Activated B cell treated with CpG ODN at 0.5 μM for 24 hours (primary cell): ENCODE data around the gene INPP5B. TPM values are rescaled to one million over a fixed set of nuclear protein-coding genes. Genes with fewer than 3 reads are reported as not detected.

Experiments used
- ATAC-seq: fragments of 200-7000 bp; cut with Tn5 transposase; one replicate; pipeline ENCODE4 v1.10.0; 2021; ENCODE audit warnings: low read depth, mild to moderate bottlenecking, moderate library complexity
- CTCF ChIA-PET: fragments of 350-600 bp; sonication (Branson Sonifier 250); formaldehyde crosslinking; loops from one replicate; lab custom pipeline; 2021; ENCODE audit warnings: antibody characterized with exemption; lab: Charles Lee
- POLR2A ChIA-PET: fragments of 350-600 bp; sonication (Branson Sonifier 250); formaldehyde crosslinking; loops from one replicate; lab custom pipeline; 2021; ENCODE audit warnings: antibody characterized with exemption; lab: Charles Lee
- DNase-seq: peaks from one replicate; pipeline ENCODE4 v3.0.0; 2022
- H3K27ac Mint-ChIP-seq: one replicate; pipeline ENCODE4 v1.8.0; 2020; ENCODE audit warnings: mixed read lengths
- H3K27me3 Mint-ChIP-seq: one replicate; pipeline ENCODE4 v1.8.0; 2021; ENCODE audit warnings: mixed read lengths
- H3K36me3 Mint-ChIP-seq: one replicate; pipeline ENCODE4 v1.8.0; 2021; ENCODE audit warnings: low read depth, mixed read lengths
- H3K4me1 Mint-ChIP-seq: one replicate; pipeline ENCODE4 v1.8.0; 2021; ENCODE audit warnings: mixed read lengths
- H3K4me3 Mint-ChIP-seq: one replicate; pipeline ENCODE4 v1.8.0; 2020; ENCODE audit warnings: mild to moderate bottlenecking, mixed read lengths
- H3K9me3 Mint-ChIP-seq: one replicate; pipeline ENCODE4 v1.8.0; 2020; ENCODE audit warnings: mixed read lengths
- intact Hi-C: fragments of 100-400 bp; cut with micrococcal nuclease; formaldehyde crosslinking; loops from one replicate; pipeline ENCODE4 v1.15.1; 2024
- total RNA-seq: library from RNA; stranded (reverse); gene quantifications from 2 replicates; pipeline ENCODE4 v1.2.3, GENCODE V29; 2022
- TF ChIP-seq, protein P1 (sequence below): fragments of 200-600 bp; IDR thresholded peaks from one replicate; pipeline ENCODE4 v1.8.0; 2022; ENCODE audit warnings: antibody characterized with exemption, mild to moderate bottlenecking

Gene INPP5B
- total RNA-seq, 1 donor from 2014 or later, result 70.3 TPM

DNA sequence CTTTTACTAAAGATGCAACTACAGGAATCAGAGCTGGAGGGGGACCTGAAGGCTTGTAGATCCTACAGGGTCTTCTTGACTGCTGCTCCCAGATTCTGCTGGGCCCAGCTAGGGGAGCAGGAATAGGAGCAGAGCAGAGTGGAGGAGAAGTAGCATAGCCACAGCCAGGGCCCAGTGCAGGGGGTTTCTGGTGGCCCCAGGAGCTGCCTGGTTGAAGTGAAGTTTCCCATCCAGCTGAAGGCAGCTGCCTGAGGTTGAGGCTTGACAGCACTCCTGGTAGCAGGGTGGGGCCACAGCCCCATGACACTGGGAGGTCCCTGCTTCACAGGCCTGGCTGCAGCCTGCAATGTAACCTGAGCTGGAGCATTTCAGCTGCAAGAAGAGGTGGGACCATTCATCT is 2.0 kb upstream of the INPP5B start:
- ATAC-seq (no peak), DNase-seq (no peak)
- TF ChIP-seq, protein P1, sequence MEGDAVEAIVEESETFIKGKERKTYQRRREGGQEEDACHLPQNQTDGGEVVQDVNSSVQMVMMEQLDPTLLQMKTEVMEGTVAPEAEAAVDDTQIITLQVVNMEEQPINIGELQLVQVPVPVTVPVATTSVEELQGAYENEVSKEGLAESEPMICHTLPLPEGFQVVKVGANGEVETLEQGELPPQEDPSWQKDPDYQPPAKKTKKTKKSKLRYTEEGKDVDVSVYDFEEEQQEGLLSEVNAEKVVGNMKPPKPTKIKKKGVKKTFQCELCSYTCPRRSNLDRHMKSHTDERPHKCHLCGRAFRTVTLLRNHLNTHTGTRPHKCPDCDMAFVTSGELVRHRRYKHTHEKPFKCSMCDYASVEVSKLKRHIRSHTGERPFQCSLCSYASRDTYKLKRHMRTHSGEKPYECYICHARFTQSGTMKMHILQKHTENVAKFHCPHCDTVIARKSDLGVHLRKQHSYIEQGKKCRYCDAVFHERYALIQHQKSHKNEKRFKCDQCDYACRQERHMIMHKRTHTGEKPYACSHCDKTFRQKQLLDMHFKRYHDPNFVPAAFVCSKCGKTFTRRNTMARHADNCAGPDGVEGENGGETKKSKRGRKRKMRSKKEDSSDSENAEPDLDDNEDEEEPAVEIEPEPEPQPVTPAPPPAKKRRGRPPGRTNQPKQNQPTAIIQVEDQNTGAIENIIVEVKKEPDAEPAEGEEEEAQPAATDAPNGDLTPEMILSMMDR, result no peak
- no peaks in the 10 kb centered on the region for H3K9me3 Mint-ChIP-seq
- no peak overlapping the region for H3K27ac Mint-ChIP-seq
- no peaks in the 10 kb centered on the region for H3K27me3 Mint-ChIP-seq
- POLR2A ChIA-PET, result interaction anchor here (0.7 to 2.5 kb wide), 3 partner anchors 17 to 28 kb away, joined by 4 to 17 read pairs (median 4); no protein-coding TSS in a partner anchor
- H3K4me1 Mint-ChIP-seq, result peaks cover 22% of the 10 kb centered on the region
- H3K36me3 Mint-ChIP-seq, result peaks cover 7% of the 10 kb centered on the region
- intact Hi-C loops, result loop anchor here (5.0 kb wide), 1 partner anchor 257 kb away; the partner anchor contains the start of gene CDCA8
- H3K4me3 Mint-ChIP-seq, result no peak overlapping the region
- CTCF ChIA-PET, result no interaction called here

DNA sequence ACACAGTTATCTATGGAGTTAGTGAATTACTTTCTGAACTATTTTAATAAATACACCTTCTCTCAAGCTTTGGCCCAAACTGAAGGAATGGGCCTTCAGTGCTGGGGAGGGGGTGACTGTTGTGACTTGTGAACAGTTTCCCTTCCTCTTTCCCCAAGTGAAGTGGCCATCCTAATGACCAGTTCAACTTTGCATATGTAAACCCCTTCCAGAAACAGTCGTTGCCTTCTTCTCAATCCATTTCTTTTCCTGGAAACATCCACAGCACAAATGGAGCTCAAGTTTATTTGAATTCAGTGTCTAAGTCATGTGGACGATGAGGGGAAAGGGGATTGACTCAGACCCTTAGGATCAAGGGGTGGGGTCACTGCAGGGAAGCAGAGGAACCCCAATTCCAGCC is 1.3 kb upstream of the INPP5B start:
- no peaks in the 10 kb centered on the region for H3K9me3 Mint-ChIP-seq
- intact Hi-C loops, result loop anchor here (5.0 kb wide), 1 partner anchor 256 kb away; the partner anchor contains the start of gene CDCA8
- TF ChIP-seq, protein P1, result no peak
- CTCF ChIA-PET, result no interaction called here
- H3K4me3 Mint-ChIP-seq, result no peak overlapping the region
- ATAC-seq, result no peak
- H3K27ac Mint-ChIP-seq, result no peak overlapping the region
- DNase-seq, result no peak
- H3K4me1 Mint-ChIP-seq, result peaks cover 23% of the 10 kb centered on the region
- H3K36me3 Mint-ChIP-seq, result peaks cover 12% of the 10 kb centered on the region
- POLR2A ChIA-PET, result interaction anchor here (2.5 kb wide), 1 partner anchor 17 kb away, joined by 17 read pairs; no protein-coding TSS in a partner anchor
- no peaks in the 10 kb centered on the region for H3K27me3 Mint-ChIP-seq

DNA sequence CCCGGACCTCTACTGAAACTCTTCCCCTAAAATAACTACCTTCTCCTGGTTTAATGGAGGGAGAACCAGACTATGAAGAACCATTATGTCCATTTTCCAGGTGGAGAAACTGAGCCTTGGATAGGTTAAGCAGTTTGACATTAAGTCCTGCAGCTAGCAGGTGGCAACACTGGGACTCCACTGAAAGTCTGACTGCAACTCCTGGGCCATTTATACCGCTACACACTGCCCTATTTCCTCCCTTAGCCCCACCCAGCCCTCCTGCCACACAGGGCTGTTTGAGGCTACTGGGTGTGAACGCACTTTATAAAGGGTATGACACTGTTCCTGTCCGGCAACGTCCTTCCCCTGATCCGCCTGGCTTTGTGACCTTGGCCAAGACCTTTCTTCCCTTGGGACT is 511 bp upstream of the INPP5B start:
- no peak for DNase-seq
- H3K4me3 Mint-ChIP-seq, result peak overlapping the region; percentile 100
- intact Hi-C loops, result loop anchor here (1.0 to 5.0 kb wide), 6 partner anchors 16 to 912 kb away; partner anchors contain the start of genes CDCA8, RRAGC, SF3A3 and UTP11
- no peaks in the 10 kb centered on the region for H3K27me3 Mint-ChIP-seq
- no peaks in the 10 kb centered on the region for H3K9me3 Mint-ChIP-seq
- POLR2A ChIA-PET, result interaction anchor here (1.2 to 2.5 kb wide), 5 partner anchors 16 to 139 kb away, joined by 5 to 17 read pairs (median 5); partner anchors contain the start of genes C1orf122 and YRDC
- CTCF ChIA-PET, result no interaction called here
- peaks cover 15% of the 10 kb centered on the region for H3K36me3 Mint-ChIP-seq
- ATAC-seq, result no peak
- TF ChIP-seq, protein P1, result no peak
- peak overlapping the region; percentile 97 for H3K27ac Mint-ChIP-seq
- peaks cover 23% of the 10 kb centered on the region for H3K4me1 Mint-ChIP-seq

DNA sequence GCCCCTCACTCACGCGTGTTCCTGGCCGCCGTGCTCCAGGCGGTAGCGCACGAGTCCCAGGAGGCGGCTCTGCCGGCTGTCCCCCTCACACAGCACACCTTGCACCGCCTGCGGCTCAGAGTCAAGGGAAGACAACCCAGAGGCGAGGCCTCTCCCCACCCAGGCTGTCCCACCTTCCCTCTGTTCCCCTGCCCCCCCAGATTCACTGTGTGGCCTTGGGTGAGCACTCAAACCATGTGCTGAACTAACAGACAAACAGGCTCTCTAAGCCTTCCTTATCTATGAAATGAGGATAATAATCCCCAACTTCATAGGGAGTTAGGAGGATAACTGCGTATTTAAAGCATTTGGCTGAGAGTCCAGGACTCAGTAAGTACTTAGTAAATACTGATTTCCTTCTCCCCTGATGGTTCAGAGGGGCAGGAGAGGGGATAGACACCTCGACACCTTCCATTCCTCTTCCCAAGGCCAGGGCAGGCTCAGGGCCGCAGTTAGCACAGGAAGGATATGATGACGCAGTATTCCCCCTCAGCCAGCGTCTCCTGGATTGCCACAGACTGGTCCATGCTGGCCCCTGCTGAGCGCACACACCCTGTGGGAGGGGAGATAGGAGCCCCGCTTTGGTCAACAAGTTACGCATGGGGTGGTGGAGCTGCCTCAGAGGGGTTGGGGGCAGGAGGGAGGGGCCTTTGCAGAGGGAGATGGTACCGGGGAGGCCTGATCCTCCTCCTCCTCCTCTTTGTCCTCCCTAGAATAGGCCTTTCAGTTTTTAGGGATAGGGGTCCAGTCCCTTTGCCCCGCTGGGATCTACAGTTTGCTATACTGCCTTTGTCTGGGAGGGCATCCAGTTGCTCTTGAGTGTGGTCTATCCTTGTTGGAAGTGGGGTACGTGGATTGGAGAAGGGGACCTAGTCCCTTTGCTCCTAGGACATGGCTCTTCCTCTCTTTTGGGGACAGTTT is 830 bp downstream of the INPP5B start:
- CTCF ChIA-PET, result no interaction called here
- POLR2A ChIA-PET, result interaction anchor here (0.6 to 2.5 kb wide), 6 partner anchors 15 to 138 kb away, joined by 3 to 17 read pairs (median 5); partner anchors contain the start of genes C1orf122 and YRDC
- intact Hi-C loops, result loop anchor here (5.0 kb wide), 1 partner anchor 254 kb away; the partner anchor contains the start of gene CDCA8

More for the DNA sequence above, 830 bp downstream of the INPP5B start:
- DNase-seq (no peak), ATAC-seq (no peak)
- H3K27me3 Mint-ChIP-seq, result no peaks in the 10 kb centered on the region
- H3K4me1 Mint-ChIP-seq, result peaks cover 23% of the 10 kb centered on the region
- H3K27ac Mint-ChIP-seq, result peak overlapping the region; percentile 97
- peaks cover 17% of the 10 kb centered on the region for H3K36me3 Mint-ChIP-seq
- peak overlapping the region; percentile 100 for H3K4me3 Mint-ChIP-seq
- TF ChIP-seq, protein P1, result no peak
- H3K9me3 Mint-ChIP-seq, result no peaks in the 10 kb centered on the region
